OCI-LY1 (cell line): ENCODE data around the gene PATZ1.

Experiments used
- H2AFZ ChIP-seq: fragments of 200-600 bp; sonication (generic), shearing (Covaris generic); 2 replicates; pipeline ENCODE4 v1.6.0; 2014; ENCODE audit warnings: antibody characterized with exemption, mild to moderate bottlenecking, low read length
- H3F3A ChIP-seq: fragments of 200-600 bp; sonication (generic), shearing (Covaris generic); 2 replicates; pipeline ENCODE4 v1.6.0; 2014; ENCODE audit warnings: mild to moderate bottlenecking, antibody characterized with exemption, low read length, moderate library complexity; ENCODE audit not compliant: insufficient read depth
- H3K27ac ChIP-seq: fragments of 200-600 bp; sonication (generic); 2 replicates; pipeline ENCODE4 v1.5.1; 2014; ENCODE audit warnings: low read length, mixed run types, mild to moderate bottlenecking, low read depth; ENCODE audit not compliant: poor library complexity, severe bottlenecking
- H3K27me3 ChIP-seq: fragments of 200-600 bp; sonication (generic); 2 replicates; pipeline ENCODE4 v1.6.0; 2014; ENCODE audit warnings: antibody characterized with exemption, mild to moderate bottlenecking, low read length, moderate library complexity; ENCODE audit not compliant: insufficient read depth
- H3K36me3 ChIP-seq: fragments of 200-600 bp; sonication (generic); 2 replicates; pipeline ENCODE4 v1.6.1; 2014; ENCODE audit warnings: mild to moderate bottlenecking, antibody characterized with exemption, low read length, moderate library complexity, mixed read lengths; ENCODE audit not compliant: insufficient read depth
- H3K4me1 ChIP-seq: fragments of 200-600 bp; sonication (generic); 2 replicates; pipeline ENCODE4 v1.5.1; 2014; ENCODE audit warnings: mild to moderate bottlenecking, low read length, moderate library complexity; ENCODE audit not compliant: insufficient read depth, severe bottlenecking
- H3K4me2 ChIP-seq: fragments of 200-600 bp; sonication (generic), shearing (Covaris generic); 2 replicates; pipeline ENCODE4 v1.6.1; 2014; ENCODE audit warnings: low read length
- H3K4me3 ChIP-seq: fragments of 200-600 bp; sonication (generic); 2 replicates; pipeline ENCODE4 v1.5.1; 2014; ENCODE audit warnings: low read length, low read depth, mild to moderate bottlenecking, mixed read lengths; ENCODE audit not compliant: poor library complexity, severe bottlenecking
- H3K79me2 ChIP-seq: fragments of 200-600 bp; shearing (Covaris generic); 2 replicates; pipeline ENCODE4 v1.6.1; 2016; ENCODE audit warnings: mixed run types, low read length, mixed read lengths; ENCODE audit not compliant: insufficient read depth
- H3K9ac ChIP-seq: fragments of 200-600 bp; sonication (generic), shearing (Covaris generic); 2 replicates; pipeline ENCODE4 v1.6.1; 2014; ENCODE audit warnings: mild to moderate bottlenecking, low read length, mixed read lengths
- H3K9me2 ChIP-seq: fragments of 200-600 bp; sonication (generic), shearing (Covaris generic); 2 replicates; pipeline ENCODE4 v1.6.1; 2014; ENCODE audit warnings: low read depth, mild to moderate bottlenecking, low read length, mixed read lengths
- H3K9me3 ChIP-seq: fragments of 200-600 bp; shearing (Covaris generic); 2 replicates; pipeline ENCODE4 v1.6.1; 2014; ENCODE audit warnings: low read length, mixed read lengths
- H4K20me1 ChIP-seq: fragments of 200-600 bp; sonication (generic), shearing (Covaris generic); 2 replicates; pipeline ENCODE4 v1.6.0; 2016; ENCODE audit warnings: mild to moderate bottlenecking, low read length; ENCODE audit not compliant: insufficient read depth
- EZH2 ChIP-seq: fragments of 200-600 bp; sonication (generic), shearing (Covaris generic); IDR thresholded peaks from 2 replicates; pipeline ENCODE4 v1.8.0; 2017; ENCODE audit warnings: borderline replicate concordance, mixed run types, mild to moderate bottlenecking, antibody characterized with exemption, low read length, moderate library complexity, mixed read lengths
- TF ChIP-seq, protein P1 (sequence below): fragments of 200-600 bp; sonication (generic), shearing (Covaris generic); IDR thresholded peaks from 2 replicates; pipeline ENCODE4 v1.5.1; 2017; ENCODE audit warnings: mild to moderate bottlenecking, antibody characterized with exemption, low read length, moderate library complexity, mixed read lengths

PATZ1 gene

DNA sequence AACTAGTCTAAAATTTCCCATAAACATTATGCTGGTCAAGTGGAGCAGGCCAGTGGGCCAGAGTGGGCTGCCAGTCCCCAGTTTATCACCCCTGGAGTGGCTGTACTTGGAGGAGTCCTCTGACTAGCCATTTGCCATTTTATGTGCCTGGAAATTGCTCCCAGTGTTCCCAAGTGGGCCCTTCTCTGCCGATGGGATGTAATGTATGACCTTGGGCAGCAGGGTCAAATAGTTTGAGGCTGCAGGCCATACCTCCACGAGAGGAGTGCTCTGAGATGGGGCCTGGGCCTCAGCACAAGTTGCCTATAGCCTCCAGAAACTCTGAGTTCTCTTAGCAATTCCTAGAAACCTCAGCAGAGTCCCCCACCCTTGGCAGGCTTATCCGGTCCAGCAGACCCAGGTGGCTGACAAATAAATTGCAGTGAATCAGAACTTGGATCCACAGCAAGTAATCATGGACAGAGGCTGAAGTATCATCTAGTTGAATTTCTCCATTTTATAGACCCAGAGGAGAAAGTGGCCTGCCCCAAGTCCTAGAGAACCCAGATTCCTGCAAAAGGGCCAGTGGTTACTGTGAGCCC lies 17.8 kb upstream of the PATZ1 start:
- Histone ChIP-seq H3K79me2 (no peaks in the 10 kb centered on the region), H2AFZ (no peak overlapping the region), H3K4me1 (no peaks in the 10 kb centered on the region), H3K9me3 (no peaks in the 10 kb centered on the region), H3K9me2 (no peaks in the 10 kb centered on the region), H3K4me2 (no peak overlapping the region), H3K27ac (no peak overlapping the region), H3K4me3 (no peak overlapping the region), H3F3A (no peaks in the 10 kb centered on the region), H4K20me1 (no peaks in the 10 kb centered on the region), H3K9ac (no peak overlapping the region), H3K27me3 (peaks cover 4% of the 10 kb centered on the region; the same call in 1 of the 2 replicates), H3K36me3 (no peaks in the 10 kb centered on the region)
- TF ChIP-seq, protein P1, sequence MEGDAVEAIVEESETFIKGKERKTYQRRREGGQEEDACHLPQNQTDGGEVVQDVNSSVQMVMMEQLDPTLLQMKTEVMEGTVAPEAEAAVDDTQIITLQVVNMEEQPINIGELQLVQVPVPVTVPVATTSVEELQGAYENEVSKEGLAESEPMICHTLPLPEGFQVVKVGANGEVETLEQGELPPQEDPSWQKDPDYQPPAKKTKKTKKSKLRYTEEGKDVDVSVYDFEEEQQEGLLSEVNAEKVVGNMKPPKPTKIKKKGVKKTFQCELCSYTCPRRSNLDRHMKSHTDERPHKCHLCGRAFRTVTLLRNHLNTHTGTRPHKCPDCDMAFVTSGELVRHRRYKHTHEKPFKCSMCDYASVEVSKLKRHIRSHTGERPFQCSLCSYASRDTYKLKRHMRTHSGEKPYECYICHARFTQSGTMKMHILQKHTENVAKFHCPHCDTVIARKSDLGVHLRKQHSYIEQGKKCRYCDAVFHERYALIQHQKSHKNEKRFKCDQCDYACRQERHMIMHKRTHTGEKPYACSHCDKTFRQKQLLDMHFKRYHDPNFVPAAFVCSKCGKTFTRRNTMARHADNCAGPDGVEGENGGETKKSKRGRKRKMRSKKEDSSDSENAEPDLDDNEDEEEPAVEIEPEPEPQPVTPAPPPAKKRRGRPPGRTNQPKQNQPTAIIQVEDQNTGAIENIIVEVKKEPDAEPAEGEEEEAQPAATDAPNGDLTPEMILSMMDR: no peak
- TF ChIP-seq EZH2: no peak

DNA sequence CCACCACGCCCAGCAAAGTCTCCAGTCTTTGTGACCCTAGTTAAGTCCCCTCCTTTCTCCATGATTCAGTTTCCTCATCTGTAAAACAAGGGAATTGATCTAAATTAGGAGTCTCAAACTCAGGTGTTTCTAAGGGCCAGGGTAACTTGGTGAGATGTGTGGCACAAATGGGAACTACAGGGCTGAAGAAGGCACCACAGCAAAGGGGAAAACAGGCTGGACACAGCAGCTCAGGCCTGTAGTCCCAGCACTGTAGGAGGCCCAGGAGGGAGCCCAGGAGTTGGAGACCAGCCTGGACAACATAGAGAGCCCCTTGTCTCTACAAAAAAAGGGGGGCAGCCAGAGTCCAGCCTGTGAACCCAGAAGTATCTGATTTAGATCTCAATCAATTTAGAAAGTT lies 15.6 kb upstream of the PATZ1 start:
- H2AFZ ChIP-seq: no peak overlapping the region
- TF ChIP-seq EZH2: no peak
- TF ChIP-seq, protein P1: no peak
- no peaks in the 10 kb centered on the region for H4K20me1 ChIP-seq
- no peak overlapping the region for H3K4me3 ChIP-seq
- no peaks in the 10 kb centered on the region for H3F3A ChIP-seq
- H3K9me3 ChIP-seq: no peaks in the 10 kb centered on the region
- H3K4me1 ChIP-seq: no peaks in the 10 kb centered on the region
- H3K79me2 ChIP-seq: no peaks in the 10 kb centered on the region
- H3K9ac ChIP-seq: no peak overlapping the region
- H3K27ac ChIP-seq: no peak overlapping the region
- H3K4me2 ChIP-seq: no peak overlapping the region
- H3K9me2 ChIP-seq: no peaks in the 10 kb centered on the region
- H3K36me3 ChIP-seq: no peaks in the 10 kb centered on the region
- H3K27me3 ChIP-seq: peaks cover 4% of the 10 kb centered on the region; the same call in 1 of the 2 replicates

DNA sequence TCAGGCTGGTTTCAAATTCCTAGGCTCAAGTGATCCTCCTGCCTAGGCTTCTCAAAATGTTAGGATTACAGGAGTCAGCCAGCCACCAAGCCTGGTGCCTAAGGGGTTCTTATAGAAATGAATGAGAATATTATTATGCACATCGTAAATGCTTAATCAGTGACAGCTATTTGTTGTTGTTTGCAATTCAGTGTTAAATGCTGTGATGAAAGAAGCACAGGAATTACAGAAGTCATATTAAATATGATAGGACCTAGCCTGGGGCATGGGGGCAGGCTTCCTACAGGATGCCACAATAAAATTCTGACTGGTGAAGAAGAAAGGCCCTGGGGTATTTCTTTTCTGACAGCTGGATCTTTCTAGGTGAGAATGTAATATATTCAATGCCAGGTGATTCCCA lies 13.9 kb upstream of the PATZ1 start:
- TF ChIP-seq EZH2: no peak
- TF ChIP-seq, protein P1: no peak
- no peaks in the 10 kb centered on the region for H3F3A ChIP-seq
- H2AFZ ChIP-seq: no peak overlapping the region
- no peaks in the 10 kb centered on the region for H3K4me1 ChIP-seq
- H3K4me3 ChIP-seq: no peak overlapping the region
- peaks cover 4% of the 10 kb centered on the region; the same call in 1 of the 2 replicates for H3K27me3 ChIP-seq
- no peaks in the 10 kb centered on the region for H3K36me3 ChIP-seq
- no peak overlapping the region for H3K9ac ChIP-seq
- no peak overlapping the region for H3K4me2 ChIP-seq
- no peaks in the 10 kb centered on the region for H3K9me2 ChIP-seq
- H3K9me3 ChIP-seq: no peaks in the 10 kb centered on the region
- H3K27ac ChIP-seq: no peak overlapping the region
- H3K79me2 ChIP-seq: no peaks in the 10 kb centered on the region
- H4K20me1 ChIP-seq: no peaks in the 10 kb centered on the region
